Hepatocyte (in vitro differentiated cells): ENCODE data around the gene AGXT2. TPM values are rescaled to one million over a fixed set of nuclear protein-coding genes. Genes with fewer than 3 reads are reported as not detected.

Source experiments
- DNase-seq: peaks from one replicate; pipeline ENCODE4 v3.0.0-alpha.2; 2016; ENCODE audit warnings: low spot score
- H2AFZ ChIP-seq: fragments of 200-600 bp; sonication (generic); 2 replicates; pipeline ENCODE4 v1.6.0; 2016; ENCODE audit warnings: antibody characterized with exemption, mild to moderate bottlenecking
- H3K27ac ChIP-seq: fragments of 200-600 bp; sonication (generic); 2 replicates; pipeline ENCODE4 v1.5.1; 2016; ENCODE audit warnings: mild to moderate bottlenecking
- H3K27me3 ChIP-seq: fragments of 200-600 bp; sonication (generic); 2 replicates; pipeline ENCODE4 v1.6.1; 2016
- H3K36me3 ChIP-seq: fragments of 200-600 bp; sonication (generic); replicated peaks from 2 replicates; pipeline ENCODE4 v1.5.1; 2016; ENCODE audit warnings: low read depth; ENCODE audit not compliant: insufficient read depth
- H3K4me1 ChIP-seq: fragments of 200-600 bp; sonication (generic); 2 replicates; pipeline ENCODE4 v1.5.1; 2016; ENCODE audit warnings: mild to moderate bottlenecking, moderate library complexity; ENCODE audit not compliant: insufficient read depth
- H3K4me2 ChIP-seq: fragments of 200-600 bp; sonication (generic); 2 replicates; pipeline ENCODE4 v1.6.0; 2016
- H3K4me3 ChIP-seq: fragments of 200-600 bp; sonication (generic); 2 replicates; pipeline ENCODE4 v1.5.1; 2016; ENCODE audit warnings: mild to moderate bottlenecking
- H3K79me2 ChIP-seq: fragments of 200-600 bp; sonication (generic); 2 replicates; pipeline ENCODE4 v1.6.0; 2017; ENCODE audit warnings: mild to moderate bottlenecking
- H3K9me2 ChIP-seq: fragments of 200-600 bp; sonication (generic); replicated peaks from 2 replicates; pipeline ENCODE4 v1.6.0; 2017; ENCODE audit warnings: mild to moderate bottlenecking; ENCODE audit not compliant: insufficient read depth
- H3K9me3 ChIP-seq: fragments of 200-600 bp; sonication (generic); 2 replicates; pipeline ENCODE4 v1.5.1; 2016; ENCODE audit warnings: low read depth, mild to moderate bottlenecking
- H4K20me1 ChIP-seq: fragments of 200-600 bp; sonication (generic); 2 replicates; pipeline ENCODE4 v1.6.0; 2016; ENCODE audit warnings: mild to moderate bottlenecking; ENCODE audit not compliant: insufficient read depth, poor library complexity, severe bottlenecking
- CTCF ChIP-seq: fragments of 200-600 bp; sonication (generic); IDR thresholded peaks from 2 replicates; pipeline ENCODE4 v1.5.1; 2016; ENCODE audit warnings: antibody characterized with exemption, mild to moderate bottlenecking; ENCODE audit not compliant: poor library complexity
- EZH2 ChIP-seq: fragments of 200-600 bp; sonication (generic); IDR thresholded peaks from 2 replicates; pipeline ENCODE4 v1.6.1; 2016; ENCODE audit warnings: antibody characterized with exemption, mild to moderate bottlenecking, borderline replicate concordance
- EZH2phosphoT487 ChIP-seq: fragments of 200-600 bp; sonication (generic); IDR thresholded peaks from one replicate; pipeline ENCODE4 v1.6.1; 2018; ENCODE audit warnings: antibody characterized with exemption, mild to moderate bottlenecking, low read depth, moderate library complexity; ENCODE audit not compliant: unreplicated experiment, severe bottlenecking
- WGBS: methylation state at CpG from one replicate; pipeline ENCODE4 v1.1.6; 2016; ENCODE audit warnings: low lambda C conversion rate; ENCODE audit errors: missing lambda C conversion rate; 5-methylcytosine and 5-hydroxymethylcytosine counted together
- polyA plus RNA-seq: library from polyadenylated mRNA; unstranded; fragments of >200 nt; fragmentation: Nextera tagmentation; extraction: Ambion mirVana; gene quantifications from 2 replicates; pipeline ENCODE4 v1.2.1, GENCODE V29; 2016
- total RNA-seq: library from RNA; depleted of rRNA; stranded (reverse); fragments of >200 nt; gene quantifications from 2 replicates; pipeline ENCODE4 v1.2.3, GENCODE V29; 2014

AGXT2 gene
- total and polyA plus RNA-seq, 2 experiments from 2014 or later, result 8.0 to 10.6 TPM

GRCh38 chr5:35046774-35047173, 975 bp downstream of the AGXT2 start:
- Histone ChIP-seq H3K4me1 (peaks cover 11% of the 10 kb centered on the region), H3K79me2 (no peaks in the 10 kb centered on the region), H4K20me1 (no peaks in the 10 kb centered on the region), H3K9me3 (no peaks in the 10 kb centered on the region), H3K27me3 (no peaks in the 10 kb centered on the region), H3K9me2 (no peaks in the 10 kb centered on the region), H2AFZ (no peak overlapping the region), H3K27ac (no peak overlapping the region), H3K4me2 (peak overlapping the region; percentile 56), H3K36me3 (no peaks in the 10 kb centered on the region), H3K4me3 (no peak overlapping the region)
- TF ChIP-seq EZH2phosphoT487 (no peak), CTCF (no peak), EZH2 (no peak)
- WGBS, result 85% methylated on average over 4 of the region's 4 CpGs
- DNase-seq, result no peak

DNA sequence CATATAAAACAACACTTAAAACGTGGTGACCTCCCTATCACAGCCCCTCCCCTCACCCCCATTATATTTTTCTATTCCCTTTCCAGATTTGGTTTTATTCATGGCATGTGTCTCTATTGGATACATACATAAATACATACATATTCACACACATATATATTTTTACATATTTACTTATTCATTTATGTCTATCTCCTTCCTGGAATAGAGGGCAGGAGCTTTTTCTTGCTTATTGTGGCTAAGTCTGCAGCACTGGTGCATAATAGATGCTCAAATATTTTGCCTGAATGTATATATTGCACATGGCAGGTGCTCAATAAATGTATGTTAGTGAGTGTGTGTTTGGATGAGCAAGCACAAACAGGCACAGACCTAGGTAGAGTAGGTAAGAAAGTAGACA, 2.5 kb downstream of the AGXT2 start:
- H3K9me3 ChIP-seq, result no peaks in the 10 kb centered on the region
- H4K20me1 ChIP-seq, result no peaks in the 10 kb centered on the region
- no peak overlapping the region for H3K4me2 ChIP-seq
- H3K27me3 ChIP-seq, result no peaks in the 10 kb centered on the region
- no peak overlapping the region for H2AFZ ChIP-seq
- H3K9me2 ChIP-seq, result no peaks in the 10 kb centered on the region
- 64% methylated on average over 1 of the region's 1 CpG for WGBS
- no peak for TF ChIP-seq EZH2
- no peak for TF ChIP-seq CTCF
- no peak for TF ChIP-seq EZH2phosphoT487
- no peaks in the 10 kb centered on the region for H3K36me3 ChIP-seq
- H3K79me2 ChIP-seq, result no peaks in the 10 kb centered on the region
- H3K4me1 ChIP-seq, result no peaks in the 10 kb centered on the region
- H3K27ac ChIP-seq, result no peak overlapping the region
- H3K4me3 ChIP-seq, result no peak overlapping the region
- DNase-seq, result no peak

- H3K9me2 ChIP-seq, result no peaks in the 10 kb centered on the region
Observed at GRCh38 chr5:35044649-35045048, 3.1 kb downstream of the AGXT2 start.

More at GRCh38 chr5:35044649-35045048, 3.1 kb downstream of the AGXT2 start:
- no peak overlapping the region for H3K4me2 ChIP-seq
- no peaks in the 10 kb centered on the region for H3K9me3 ChIP-seq
- no peak overlapping the region for H3K27ac ChIP-seq
- H3K36me3 ChIP-seq, result no peaks in the 10 kb centered on the region
- no peak overlapping the region for H2AFZ ChIP-seq
- no peaks in the 10 kb centered on the region for H3K27me3 ChIP-seq
- DNase-seq, result no peak
- TF ChIP-seq EZH2phosphoT487 (no peak), CTCF (no peak), EZH2 (no peak)
- H3K4me3 ChIP-seq, result no peak overlapping the region
- 82% methylated on average over 4 of the region's 4 CpGs for WGBS
- no peaks in the 10 kb centered on the region for H3K79me2 ChIP-seq
- H3K4me1 ChIP-seq, result no peaks in the 10 kb centered on the region
- no peaks in the 10 kb centered on the region for H4K20me1 ChIP-seq
